GM18498 (cell line): Measurements from ENCODE around the gene STARD8.
"Not testable (repeated sequence)": the region's sequence is repeated elsewhere in the genome, so short reads cannot be mapped to it uniquely, and the experiment has no call there.

ENCODE experiments used
- ATAC-seq: cut with Tn5 transposase; IDR thresholded peaks from one replicate; pipeline ENCODE4 v1.9.1; 2021; ENCODE audit warnings: mild to moderate bottlenecking, moderate library complexity; ENCODE audit not compliant: unreplicated experiment

The STARD8 gene

GRCh38 chrX:68647156-68647957, at the start of gene STARD8:
Gene STARD8 (plus strand): TSS chrX:68647666. CDS start chrX:68647883, 217 bp downstream.
- ATAC-seq = no peak

GRCh38 chrX:68598841-68599240, 48.6 kb upstream of the STARD8 start:
- ATAC-seq = no peak

- no peak for ATAC-seq
Measured at GRCh38 chrX:68599256-68600152, 48.0 kb upstream of the STARD8 start.

GRCh38 chrX:68604216-68604615, 43.2 kb upstream of the STARD8 start:
- ATAC-seq = not testable (repeated sequence)

- not testable (repeated sequence) for ATAC-seq
Measured at GRCh38 chrX:68614733-68615132, 32.7 kb upstream of the STARD8 start.

GRCh38 chrX:68627986-68628385, 19.5 kb upstream of the STARD8 start:
- no peak for ATAC-seq

GRCh38 chrX:68629936-68630335, 17.5 kb upstream of the STARD8 start:
- not testable (repeated sequence) for ATAC-seq

- no peak for ATAC-seq
Measured at GRCh38 chrX:68631336-68631735, 16.1 kb upstream of the STARD8 start.

- ATAC-seq = no peak
Measured at GRCh38 chrX:68632491-68632890, 15.0 kb upstream of the STARD8 start.

- no peak for ATAC-seq
Measured at GRCh38 chrX:68633981-68634380, 13.5 kb upstream of the STARD8 start.

GRCh38 chrX:68634649-68635227, 12.7 kb upstream of the STARD8 start:
- no peak for ATAC-seq

GRCh38 chrX:68640661-68641060, 6.8 kb upstream of the STARD8 start:
- no peak for ATAC-seq

- ATAC-seq = no peak
Measured at GRCh38 chrX:68644861-68645260, 2.6 kb upstream of the STARD8 start.

GRCh38 chrX:68646421-68646820, 1.0 kb upstream of the STARD8 start:
- no peak for ATAC-seq

- no peak for ATAC-seq
Measured at GRCh38 chrX:68648960-68649359, 1.5 kb downstream of the STARD8 start.

- ATAC-seq = no peak
Measured at GRCh38 chrX:68650491-68650890, 3.0 kb downstream of the STARD8 start.

- ATAC-seq = no peak
Measured at GRCh38 chrX:68651110-68651509, 3.6 kb downstream of the STARD8 start.

GRCh38 chrX:68652326-68653170, 5.1 kb downstream of the STARD8 start:
- ATAC-seq = no peak

GRCh38 chrX:68654693-68655092, 7.2 kb downstream of the STARD8 start:
- no peak for ATAC-seq

- not testable (repeated sequence) for ATAC-seq
Measured at GRCh38 chrX:68656473-68656872, 9.0 kb downstream of the STARD8 start.

GRCh38 chrX:68658530-68658929, 11.1 kb downstream of the STARD8 start:
- ATAC-seq = no peak
